HCT116 (cell line): ENCODE results near the gene DHCR7. TPM values are rescaled to one million over a fixed set of nuclear protein-coding genes. Genes with fewer than 3 reads are reported as not detected.

ENCODE experiments used
- ATAC-seq: fragments of 200-7000 bp; cut with Tn5 transposase; 2 replicates; pipeline ENCODE4 v1.9.1; 2020; ENCODE audit warnings: mild to moderate bottlenecking, moderate library complexity
- BruUV-seq: library from RNA; stranded (reverse); fragments of 400-500 nt; replicated peaks from 2 replicates; lab custom pipeline; 2021; lab: Mats Ljungman, UMichigan
- CTCF ChIA-PET: fragments of 300-600 bp; sonication (Branson Sonifier 250); formaldehyde crosslinking; loops from one replicate; lab custom pipeline; 2021; ENCODE audit warnings: antibody characterized with exemption; lab: Charles Lee
- POLR2A ChIA-PET: fragments of 300-600, 350-600 bp; sonication (Branson Sonifier 250); formaldehyde crosslinking; loops from one replicate; lab custom pipeline; 2021; ENCODE audit warnings: antibody characterized with exemption; lab: Charles Lee
- RAD21 ChIA-PET, 2 experiments: fragments of 300-600 bp; sonication (Branson Sonifier 250); formaldehyde crosslinking; loops; one replicate each; lab custom pipeline; 2023; ENCODE audit warnings: low total read pairs in 2 of 2; ENCODE audit not compliant: uncharacterized antibody in 2 of 2, unreplicated experiment in 2 of 2, low non-redundant PET in 1 of 2; lab: Charles Lee
- DNase-seq: peaks from one replicate; pipeline ENCODE4 v3.0.0-alpha.2; 2010; ENCODE audit warnings: low read depth, low spot score
- H2AFZ ChIP-seq: fragments of 200-600 bp; shearing (Covaris generic), sonication (generic); 2 replicates; pipeline ENCODE4 v1.6.1; 2017; ENCODE audit warnings: low read depth, mixed run types, mixed read lengths, antibody characterized with exemption, low read length; ENCODE audit not compliant: poor library complexity, severe bottlenecking
- H3K27ac ChIP-seq: 2 replicates; pipeline ENCODE4 v1.5.1; 2012; ENCODE audit warnings: low read depth, low read length
- H3K27me3 ChIP-seq: fragments of 200-600 bp; sonication (generic); 2 replicates; pipeline ENCODE4 v1.6.1; 2016; ENCODE audit warnings: mixed run types, low read length, mixed read lengths; ENCODE audit not compliant: insufficient read depth
- H3K36me3 ChIP-seq, 2 experiments: fragments of 200-500 bp in 1 of 2; fragments of 200-600 bp in 1 of 2; sonication (Bioruptor generic) in 1 of 2; sonication (generic) in 1 of 2; 2 replicates each; pipeline versions ENCODE4 v1.5.1 to v1.6.1; 2014 to 2016; ENCODE audit warnings: low read length in 2 of 2, inconsistent platforms in 1 of 2, mixed read lengths in 1 of 2, mixed run types in 1 of 2; ENCODE audit not compliant: insufficient read depth in 2 of 2, control insufficient read depth in 1 of 2
- H3K4me1 ChIP-seq, 2 experiments: fragments of 200-600 bp in 1 of 2; sonication (generic) in 1 of 2; 2 replicates each; pipeline versions ENCODE4 v1.5.1 to v1.6.1; 2012 to 2017; ENCODE audit warnings: low read length in 2 of 2, inconsistent platforms in 1 of 2, mild to moderate bottlenecking in 1 of 2, mixed read lengths in 1 of 2, mixed run types in 1 of 2, moderate library complexity in 1 of 2; ENCODE audit not compliant: insufficient read depth in 2 of 2, control insufficient read depth in 1 of 2
- H3K4me2 ChIP-seq: fragments of 200-600 bp; sonication (generic); 2 replicates; pipeline ENCODE4 v1.6.1; 2017; ENCODE audit warnings: mixed run types, low read length, mixed read lengths
- H3K4me3 ChIP-seq, 2 experiments: fragments of 200-600 bp in 1 of 2; sonication (generic) in 1 of 2; replicated peaks in 1 of 2; 2 replicates each; pipeline ENCODE4 v1.5.1; 2011 to 2016; ENCODE audit warnings: low read length in 2 of 2, control low read depth in 1 of 2, low read depth in 1 of 2, mild to moderate bottlenecking in 1 of 2, mixed read lengths in 1 of 2, mixed run types in 1 of 2
- H3K79me2 ChIP-seq: fragments of 200-600 bp; sonication (generic); 2 replicates; pipeline ENCODE4 v1.6.1; 2017; ENCODE audit warnings: mild to moderate bottlenecking, mixed run types, low read length, moderate library complexity, mixed read lengths; ENCODE audit not compliant: insufficient read depth
- H3K9ac ChIP-seq: fragments of 200-600 bp; sonication (generic); 2 replicates; pipeline ENCODE4 v1.6.1; 2016; ENCODE audit warnings: low read length, mixed read lengths
- H3K9me2 ChIP-seq: fragments of 200-600 bp; sonication (generic), shearing (Covaris generic); 2 replicates; pipeline ENCODE4 v1.6.1; 2017; ENCODE audit warnings: mixed run types, mild to moderate bottlenecking, moderate library complexity; ENCODE audit not compliant: insufficient read depth
- H3K9me3 ChIP-seq, 2 experiments: fragments of 200-500 bp in 1 of 2; fragments of 200-600 bp in 1 of 2; sonication (Bioruptor generic) in 1 of 2; sonication (generic) in 1 of 2; 2 replicates each; pipeline ENCODE4 v1.6.1; 2014 to 2017; ENCODE audit warnings: low read length in 2 of 2, mixed read lengths in 2 of 2, inconsistent platforms in 1 of 2, low read depth in 1 of 2, mild to moderate bottlenecking in 1 of 2, mixed run types in 1 of 2, moderate library complexity in 1 of 2; ENCODE audit not compliant: control insufficient read depth in 1 of 2, insufficient read depth in 1 of 2
- H4K20me1 ChIP-seq: fragments of 200-600 bp; sonication (generic), shearing (Covaris generic); 2 replicates; pipeline ENCODE4 v1.6.1; 2017; ENCODE audit warnings: mixed run types, mild to moderate bottlenecking, moderate library complexity; ENCODE audit not compliant: insufficient read depth
- CEBPB ChIP-seq: IDR thresholded peaks from 2 replicates; pipeline ENCODE4 v1.6.1; 2012; ENCODE audit warnings: low read depth
- EZH2 ChIP-seq: fragments of 200-600 bp; sonication (generic); IDR thresholded peaks from 2 replicates; pipeline ENCODE4 v1.6.1; 2017; ENCODE audit warnings: antibody characterized with exemption, mixed run types
- FOSL1 ChIP-seq: IDR thresholded peaks from 2 replicates; pipeline ENCODE4 v1.6.1; 2012; ENCODE audit warnings: low read depth
- POLR2AphosphoS5 ChIP-seq: IDR thresholded peaks from 2 replicates; pipeline ENCODE4 v1.6.1; 2011; ENCODE audit warnings: mild to moderate bottlenecking, low read depth, low read length, moderate library complexity
- RAD21 ChIP-seq: IDR thresholded peaks from 2 replicates; pipeline ENCODE4 v1.6.1; 2012; ENCODE audit warnings: low read depth, mild to moderate bottlenecking
- REST ChIP-seq: IDR thresholded peaks from 2 replicates; pipeline ENCODE4 v1.6.1; 2012; ENCODE audit warnings: low read depth
- SIN3A ChIP-seq: IDR thresholded peaks from 2 replicates; pipeline ENCODE4 v1.6.1; 2012; ENCODE audit warnings: low read depth
- SP1 ChIP-seq: IDR thresholded peaks from 2 replicates; pipeline ENCODE4 v1.6.1; 2012; ENCODE audit warnings: low read depth
- ZBTB33 ChIP-seq: IDR thresholded peaks from 2 replicates; pipeline ENCODE4 v1.6.1; 2011; ENCODE audit warnings: mild to moderate bottlenecking, low read length, moderate library complexity; ENCODE audit not compliant: insufficient replicate concordance; ENCODE audit errors: extremely low read depth
- ZFX ChIP-seq: fragments of 450-650 bp; IDR thresholded peaks from 2 replicates; pipeline ENCODE4 v1.6.1; 2017
- ZNF274 ChIP-seq: fragments of 200-500 bp; sonication (Bioruptor generic); IDR thresholded peaks from 2 replicates; pipeline ENCODE4 v1.6.1; 2014; ENCODE audit warnings: mild to moderate bottlenecking, low read depth, low read length, inconsistent platforms
- intact Hi-C: fragments of 100-400 bp; cut with micrococcal nuclease; formaldehyde crosslinking; loops from 2 replicates; pipeline ENCODE4 v1.10.0; 2022
- total RNA-seq: library from RNA; stranded (reverse); gene quantifications from one replicate; pipeline ENCODE4 v1.2.1, GENCODE V29; 2021; ENCODE audit not compliant: unreplicated experiment
- TF ChIP-seq, protein P1 (sequence below), 3 experiments: fragments of 200-600 bp in 1 of 3; sonication (generic) in 1 of 3; IDR thresholded peaks in 2 of 3; conservative IDR thresholded peaks in 1 of 3; 2 replicates each; pipeline ENCODE4 v1.5.1; 2012 to 2017; ENCODE audit warnings: low read depth in 2 of 3, low read length in 2 of 3, antibody characterized with exemption in 1 of 3, borderline replicate concordance in 1 of 3, control low read depth in 1 of 3, mild to moderate bottlenecking in 1 of 3, mixed read lengths in 1 of 3, mixed run types in 1 of 3, moderate library complexity in 1 of 3; ENCODE audit not compliant: insufficient read depth in 1 of 3

The DHCR7 gene
- total RNA-seq, 1 experiment from 2014 or later: 115 TPM

GRCh38 chr11:71481101-71481960 is 33.1 kb upstream of the DHCR7 start:
- H3K4me1 ChIP-seq: no peaks in the 10 kb centered on the region
- no peaks in the 10 kb centered on the region for H3K9me2 ChIP-seq
- H3K4me2 ChIP-seq: no peak overlapping the region
- ChIA-PET CTCF (no interaction called here), POLR2A (no interaction called here), RAD21 (no interaction called here)
- H3K9me3 ChIP-seq: no peaks in the 10 kb centered on the region
- H2AFZ ChIP-seq: no peak overlapping the region
- ATAC-seq: no peak
- BruUV-seq: no TSS peak
- intact Hi-C loops: no loop called here
- no peak overlapping the region for H3K27ac ChIP-seq
- H4K20me1 ChIP-seq: no peaks in the 10 kb centered on the region
- no peaks in the 10 kb centered on the region for H3K27me3 ChIP-seq
- DNase-seq: no peak
- TF ChIP-seq FOSL1 (no peak), SIN3A (no peak), EZH2 (no peak), ZNF274 (no peak), ZBTB33 (no peak), CEBPB (no peak), SP1 (no peak), POLR2AphosphoS5 (no peak), ZFX (no peak), REST (no peak), RAD21 (no peak)
- TF ChIP-seq, protein P1, sequence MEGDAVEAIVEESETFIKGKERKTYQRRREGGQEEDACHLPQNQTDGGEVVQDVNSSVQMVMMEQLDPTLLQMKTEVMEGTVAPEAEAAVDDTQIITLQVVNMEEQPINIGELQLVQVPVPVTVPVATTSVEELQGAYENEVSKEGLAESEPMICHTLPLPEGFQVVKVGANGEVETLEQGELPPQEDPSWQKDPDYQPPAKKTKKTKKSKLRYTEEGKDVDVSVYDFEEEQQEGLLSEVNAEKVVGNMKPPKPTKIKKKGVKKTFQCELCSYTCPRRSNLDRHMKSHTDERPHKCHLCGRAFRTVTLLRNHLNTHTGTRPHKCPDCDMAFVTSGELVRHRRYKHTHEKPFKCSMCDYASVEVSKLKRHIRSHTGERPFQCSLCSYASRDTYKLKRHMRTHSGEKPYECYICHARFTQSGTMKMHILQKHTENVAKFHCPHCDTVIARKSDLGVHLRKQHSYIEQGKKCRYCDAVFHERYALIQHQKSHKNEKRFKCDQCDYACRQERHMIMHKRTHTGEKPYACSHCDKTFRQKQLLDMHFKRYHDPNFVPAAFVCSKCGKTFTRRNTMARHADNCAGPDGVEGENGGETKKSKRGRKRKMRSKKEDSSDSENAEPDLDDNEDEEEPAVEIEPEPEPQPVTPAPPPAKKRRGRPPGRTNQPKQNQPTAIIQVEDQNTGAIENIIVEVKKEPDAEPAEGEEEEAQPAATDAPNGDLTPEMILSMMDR (IDR thresholded peaks at IDR 0.05 in 2 of 3, conservative IDR thresholded peaks at IDR 0.05 in 1 of 3; ENCODE audit: borderline replicate concordance in 1 of 3, insufficient read depth in 1 of 3, low read depth in 2 of 3, low read length in 2 of 3): no peak
- H3K9ac ChIP-seq: no peak overlapping the region
- peaks cover 12% of the 10 kb centered on the region in 2 experiments; a peak in 2 of 4 replicates for H3K36me3 ChIP-seq
- no peak overlapping the region for H3K4me3 ChIP-seq
- H3K79me2 ChIP-seq: no peaks in the 10 kb centered on the region
